Fibroblast of villous mesenchyme (primary cell): ENCODE measurements around the gene BST2. TPM values are rescaled to one million over a fixed set of nuclear protein-coding genes. Genes with fewer than 3 reads are reported as not detected.

Experiments
- DNase-seq: peaks from one replicate; pipeline ENCODE4 v3.0.0-alpha.2; 2010; ENCODE audit warnings: low read depth
- H3K4me3 ChIP-seq: 2 replicates; pipeline ENCODE4 v1.5.1; 2011; ENCODE audit warnings: low read depth, mild to moderate bottlenecking, low read length
- CTCF ChIP-seq: IDR thresholded peaks from 2 replicates; pipeline ENCODE4 v1.5.1; 2012; ENCODE audit warnings: low read depth, mild to moderate bottlenecking, low read length; ENCODE audit not compliant: insufficient read depth
- total RNA-seq: library from RNA; depleted of rRNA; stranded (reverse); fragments of >200 nt; gene quantifications from 2 replicates; pipeline ENCODE4 v1.2.3, GENCODE V29; 2012

BST2 gene
- total RNA-seq, 1 donor, result 7.8 TPM

GRCh38 chr19:17431417-17431816 is 26.0 kb upstream of the BST2 start:
- H3K4me3 ChIP-seq, result no peak overlapping the region
- no peak for DNase-seq
- no peak for TF ChIP-seq CTCF

GRCh38 chr19:17429641-17430113 is 24.2 kb upstream of the BST2 start:
- no peak for DNase-seq
- no peak for TF ChIP-seq CTCF

GRCh38 chr19:17424743-17425365 is 19.4 kb upstream of the BST2 start:
- DNase-seq, result peak; percentile 46
- peak; percentile 61 for TF ChIP-seq CTCF
- no peak overlapping the region for H3K4me3 ChIP-seq

More at GRCh38 chr19:17429641-17430113, 24.2 kb upstream of the BST2 start:
- no peak overlapping the region for H3K4me3 ChIP-seq

GRCh38 chr19:17423429-17424208 is 18.2 kb upstream of the BST2 start:
- no peak for TF ChIP-seq CTCF
- H3K4me3 ChIP-seq, result no peak overlapping the region

GRCh38 chr19:17421942-17422341 is 16.5 kb upstream of the BST2 start:
- no peak overlapping the region for H3K4me3 ChIP-seq
- DNase-seq, result no peak
- TF ChIP-seq CTCF, result no peak

More at GRCh38 chr19:17423429-17424208, 18.2 kb upstream of the BST2 start:
- no peak for DNase-seq

GRCh38 chr19:17420475-17420924 is 15.1 kb upstream of the BST2 start:
- peak overlapping the region; percentile 85 for H3K4me3 ChIP-seq
- DNase-seq, result no peak
- TF ChIP-seq CTCF, result peak; percentile 28
